ENCODE data around the gene MGAT5.

Gene MGAT5

DNA sequence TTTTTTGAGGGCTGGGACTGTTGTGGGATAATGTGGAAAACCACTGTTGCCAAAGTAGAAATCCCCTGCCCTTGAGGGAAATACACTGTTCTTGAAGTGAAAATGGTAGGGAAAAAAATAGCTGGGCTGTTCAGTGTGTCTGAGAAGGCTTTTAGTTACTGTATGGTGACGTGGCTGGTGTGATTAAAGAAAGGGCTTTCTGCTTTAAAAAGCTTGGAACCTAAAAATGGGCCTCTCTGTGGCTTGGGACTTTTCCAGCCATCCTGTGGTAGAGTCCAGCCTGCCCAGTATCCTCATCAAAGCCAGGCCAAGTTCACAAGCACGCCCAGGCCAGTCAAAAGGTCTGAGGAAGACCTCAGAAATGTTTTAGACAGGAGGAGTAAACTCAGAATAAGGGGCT lies 6.8 kb downstream of the MGAT5 start:
- H3K36me3 ChIP-seq (ENCODE audit: control insufficient read depth in 2 of 2, insufficient read depth in 1 of 2, low read length in 2 of 2) = no peaks in the 10 kb centered on the region
- no peak overlapping the region for H3K27ac ChIP-seq (ENCODE audit: extremely low read depth, low read depth, low read length)
- no peaks in the 10 kb centered on the region for H3K9me3 ChIP-seq (ENCODE audit: control insufficient read depth, insufficient read depth, low read depth, low read length)
- no peak overlapping the region for H3K4me3 ChIP-seq (ENCODE audit: low read depth, low read length)
- ChIA-PET CTCF (interaction anchor here (1.0 to 3.5 kb wide), 3 partner anchors 15 to 190 kb away, joined by 4 to 20 read pairs (median 7); no protein-coding TSS in a partner anchor), POLR2A (no interaction called here)
- TF ChIP-seq ZNF514 (tag by site-specific recombination; IDR thresholded peaks at IDR 0.05) = no peak
- TF ChIP-seq MZF1 (tag by site-specific recombination; IDR thresholded peaks at IDR 0.05; ENCODE audit: borderline replicate concordance) = no peak
- TF ChIP-seq ZBTB8A (tag by site-specific recombination; IDR thresholded peaks at IDR 0.05) = no peak
- TF ChIP-seq, protein P1, sequence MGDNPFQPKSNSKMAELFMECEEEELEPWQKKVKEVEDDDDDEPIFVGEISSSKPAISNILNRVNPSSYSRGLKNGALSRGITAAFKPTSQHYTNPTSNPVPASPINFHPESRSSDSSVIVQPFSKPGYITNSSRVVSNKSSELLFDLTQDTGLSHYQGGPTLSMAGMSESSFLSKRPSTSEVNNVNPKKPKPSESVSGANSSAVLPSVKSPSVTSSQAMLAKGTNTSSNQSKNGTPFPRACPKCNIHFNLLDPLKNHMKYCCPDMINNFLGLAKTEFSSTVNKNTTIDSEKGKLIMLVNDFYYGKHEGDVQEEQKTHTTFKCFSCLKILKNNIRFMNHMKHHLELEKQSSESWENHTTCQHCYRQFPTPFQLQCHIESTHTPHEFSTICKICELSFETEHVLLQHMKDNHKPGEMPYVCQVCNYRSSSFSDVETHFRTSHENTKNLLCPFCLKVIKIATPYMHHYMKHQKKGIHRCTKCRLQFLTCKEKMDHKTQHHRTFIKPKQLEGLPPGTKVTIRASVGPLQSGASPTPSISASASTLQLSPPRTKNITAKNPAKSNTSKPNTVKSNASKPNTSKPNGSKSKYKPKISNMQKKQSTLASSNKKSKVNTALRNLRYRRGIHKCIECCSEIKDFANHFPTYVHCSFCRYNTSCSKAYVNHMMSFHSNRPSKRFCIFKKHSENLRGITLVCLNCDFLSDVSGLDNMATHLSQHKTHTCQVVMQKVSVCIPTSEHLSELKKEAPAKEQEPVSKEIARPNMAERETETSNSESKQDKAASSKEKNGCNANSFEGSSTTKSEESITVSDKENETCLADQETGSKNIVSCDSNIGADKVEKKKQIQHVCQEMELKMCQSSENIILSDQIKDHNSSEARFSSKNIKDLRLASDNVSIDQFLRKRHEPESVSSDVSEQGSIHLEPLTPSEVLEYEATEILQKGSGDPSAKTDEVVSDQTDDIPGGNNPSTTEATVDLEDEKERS (tag by site-specific recombination; IDR thresholded peaks at IDR 0.05) = no peak
- TF ChIP-seq ZNF37A (tag by site-specific recombination; IDR thresholded peaks at IDR 0.05) = no peak
- TF ChIP-seq REPIN1 (tag by site-specific recombination; IDR thresholded peaks at IDR 0.05; ENCODE audit: low read depth) = no peak
- no peak for TF ChIP-seq ZSCAN30 (tag by site-specific recombination; IDR thresholded peaks at IDR 0.05)
- no peak for TF ChIP-seq ZNF610 (tag by site-specific recombination; IDR thresholded peaks at IDR 0.05; ENCODE audit: borderline replicate concordance)
- no peak for TF ChIP-seq ZNF707 (tag by site-specific recombination; IDR thresholded peaks at IDR 0.05)
- TF ChIP-seq, protein P2, sequence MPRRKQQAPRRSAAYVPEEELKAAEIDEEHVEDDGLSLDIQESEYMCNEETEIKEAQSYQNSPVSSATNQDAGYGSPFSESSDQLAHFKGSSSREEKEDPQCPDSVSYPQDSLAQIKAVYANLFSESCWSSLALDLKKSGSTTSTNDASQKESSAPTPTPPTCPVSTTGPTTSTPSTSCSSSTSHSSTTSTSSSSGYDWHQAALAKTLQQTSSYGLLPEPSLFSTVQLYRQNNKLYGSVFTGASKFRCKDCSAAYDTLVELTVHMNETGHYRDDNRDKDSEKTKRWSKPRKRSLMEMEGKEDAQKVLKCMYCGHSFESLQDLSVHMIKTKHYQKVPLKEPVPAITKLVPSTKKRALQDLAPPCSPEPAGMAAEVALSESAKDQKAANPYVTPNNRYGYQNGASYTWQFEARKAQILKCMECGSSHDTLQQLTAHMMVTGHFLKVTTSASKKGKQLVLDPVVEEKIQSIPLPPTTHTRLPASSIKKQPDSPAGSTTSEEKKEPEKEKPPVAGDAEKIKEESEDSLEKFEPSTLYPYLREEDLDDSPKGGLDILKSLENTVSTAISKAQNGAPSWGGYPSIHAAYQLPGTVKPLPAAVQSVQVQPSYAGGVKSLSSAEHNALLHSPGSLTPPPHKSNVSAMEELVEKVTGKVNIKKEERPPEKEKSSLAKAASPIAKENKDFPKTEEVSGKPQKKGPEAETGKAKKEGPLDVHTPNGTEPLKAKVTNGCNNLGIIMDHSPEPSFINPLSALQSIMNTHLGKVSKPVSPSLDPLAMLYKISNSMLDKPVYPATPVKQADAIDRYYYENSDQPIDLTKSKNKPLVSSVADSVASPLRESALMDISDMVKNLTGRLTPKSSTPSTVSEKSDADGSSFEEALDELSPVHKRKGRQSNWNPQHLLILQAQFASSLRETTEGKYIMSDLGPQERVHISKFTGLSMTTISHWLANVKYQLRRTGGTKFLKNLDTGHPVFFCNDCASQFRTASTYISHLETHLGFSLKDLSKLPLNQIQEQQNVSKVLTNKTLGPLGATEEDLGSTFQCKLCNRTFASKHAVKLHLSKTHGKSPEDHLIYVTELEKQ (tag by site-specific recombination; IDR thresholded peaks at IDR 0.05; ENCODE audit: borderline replicate concordance) = no peak
- H3K4me1 ChIP-seq (ENCODE audit: control insufficient read depth, insufficient read depth, low read length) = no peaks in the 10 kb centered on the region

DNA sequence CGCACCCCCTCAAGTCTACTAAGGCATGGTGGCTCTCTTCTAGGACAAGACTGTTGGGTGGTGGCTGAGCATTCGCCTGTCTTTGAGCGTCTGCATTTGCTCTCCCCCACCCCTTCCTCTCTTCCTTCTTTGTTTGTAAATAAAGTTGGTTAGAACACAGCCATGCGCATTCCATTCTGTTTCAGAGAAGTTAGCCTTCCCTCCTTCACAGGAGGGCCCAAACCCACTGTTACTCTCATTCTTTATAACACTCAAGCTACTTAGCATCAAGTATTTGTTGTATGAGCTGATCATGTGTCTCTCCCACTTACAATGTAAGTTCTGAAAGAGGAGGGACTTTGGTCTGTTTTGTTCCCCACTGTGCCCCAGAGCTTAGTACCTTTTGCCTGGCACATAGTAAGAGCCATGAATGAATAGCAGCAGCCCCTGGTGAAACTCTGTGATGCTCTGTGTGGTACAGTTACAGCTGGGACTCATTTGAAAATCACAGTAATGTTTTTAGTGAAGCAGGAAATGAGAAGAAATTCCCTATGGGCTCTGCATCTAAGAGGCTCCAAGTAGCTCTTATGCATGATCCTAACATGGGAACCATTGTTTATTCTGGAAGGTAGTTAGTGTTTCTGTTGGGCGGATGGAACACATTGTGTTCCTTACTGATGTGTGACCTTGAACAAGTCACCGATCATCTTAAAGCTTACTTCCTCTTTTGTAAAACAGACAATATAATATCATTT lies 7.7 kb downstream of the MGAT5 start:
- H3K4me3 ChIP-seq (ENCODE audit: low read depth, low read length) = no peak overlapping the region
- TF ChIP-seq ZNF24 (tag by site-specific recombination; IDR thresholded peaks at IDR 0.05) = no peak
- no peaks in the 10 kb centered on the region for H3K9me3 ChIP-seq (ENCODE audit: control insufficient read depth, insufficient read depth, low read depth, low read length)
- CTCF ChIA-PET = interaction anchor here (1.0 to 3.5 kb wide), 3 partner anchors 16 to 189 kb away, joined by 4 to 20 read pairs (median 4); no protein-coding TSS in a partner anchor
- no peaks in the 10 kb centered on the region for H3K4me1 ChIP-seq (ENCODE audit: control insufficient read depth, insufficient read depth, low read length)
- POLR2A ChIA-PET = no interaction called here
- no peaks in the 10 kb centered on the region for H3K36me3 ChIP-seq (ENCODE audit: control insufficient read depth in 2 of 2, insufficient read depth in 1 of 2, low read length in 2 of 2)
- H3K27ac ChIP-seq (ENCODE audit: extremely low read depth, low read depth, low read length) = no peak overlapping the region

DNA sequence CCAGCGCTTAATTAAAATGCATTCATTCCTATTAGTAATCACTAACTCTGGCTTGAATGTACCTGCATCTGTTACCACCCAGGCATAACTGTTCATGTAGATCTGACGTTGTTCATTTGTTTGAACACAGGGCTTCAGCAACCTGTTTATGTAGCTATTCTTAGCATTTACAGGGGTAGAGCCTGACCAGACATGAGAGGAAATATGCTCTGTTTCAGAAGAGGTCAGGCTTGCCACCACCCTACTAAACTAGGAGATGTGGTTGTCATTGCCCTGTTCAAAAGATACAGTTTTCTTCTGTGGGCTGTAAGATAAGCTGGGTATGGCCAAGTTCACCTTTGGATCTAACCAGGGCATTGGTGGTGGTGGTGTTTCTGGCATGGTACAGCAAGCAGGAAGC lies 8.8 kb downstream of the MGAT5 start:
- Histone ChIP-seq H3K27ac (ENCODE audit: extremely low read depth, low read depth, low read length) (no peak overlapping the region), H3K4me3 (ENCODE audit: low read depth, low read length) (no peak overlapping the region), H3K9me3 (ENCODE audit: control insufficient read depth, insufficient read depth, low read depth, low read length) (no peaks in the 10 kb centered on the region), H3K36me3 (ENCODE audit: control insufficient read depth in 2 of 2, insufficient read depth in 1 of 2, low read length in 2 of 2) (no peaks in the 10 kb centered on the region), H3K4me1 (ENCODE audit: control insufficient read depth, insufficient read depth, low read length) (no peaks in the 10 kb centered on the region)
- ChIA-PET CTCF (interaction anchor here (0.5 to 3.5 kb wide), 3 partner anchors 17 to 188 kb away, joined by 3 to 20 read pairs (median 4); no protein-coding TSS in a partner anchor), POLR2A (no interaction called here)
- TF ChIP-seq ZNF624 (tag by site-specific recombination; IDR thresholded peaks at IDR 0.05) (no peak), ZNF701 (tag by site-specific recombination; IDR thresholded peaks at IDR 0.05) (no peak), ZNF558 (tag by site-specific recombination; IDR thresholded peaks at IDR 0.05) (no peak), ZBTB7A (tag by site-specific recombination; IDR thresholded peaks at IDR 0.05; ENCODE audit: low read depth) (no peak), ZNF324 (tag by site-specific recombination; IDR thresholded peaks at IDR 0.05) (no peak), ZNF311 (tag by site-specific recombination; IDR thresholded peaks at IDR 0.05; ENCODE audit: borderline replicate concordance) (no peak), SETDB1 (IDR thresholded peaks at IDR 0.05; ENCODE audit: insufficient read length, low read length) (no peak), ZNF416 (tag by site-specific recombination; IDR thresholded peaks at IDR 0.05) (no peak), BCL11B (tag by site-specific recombination; IDR thresholded peaks at IDR 0.05; ENCODE audit: low read depth) (no peak)
- TF ChIP-seq, protein P3, sequence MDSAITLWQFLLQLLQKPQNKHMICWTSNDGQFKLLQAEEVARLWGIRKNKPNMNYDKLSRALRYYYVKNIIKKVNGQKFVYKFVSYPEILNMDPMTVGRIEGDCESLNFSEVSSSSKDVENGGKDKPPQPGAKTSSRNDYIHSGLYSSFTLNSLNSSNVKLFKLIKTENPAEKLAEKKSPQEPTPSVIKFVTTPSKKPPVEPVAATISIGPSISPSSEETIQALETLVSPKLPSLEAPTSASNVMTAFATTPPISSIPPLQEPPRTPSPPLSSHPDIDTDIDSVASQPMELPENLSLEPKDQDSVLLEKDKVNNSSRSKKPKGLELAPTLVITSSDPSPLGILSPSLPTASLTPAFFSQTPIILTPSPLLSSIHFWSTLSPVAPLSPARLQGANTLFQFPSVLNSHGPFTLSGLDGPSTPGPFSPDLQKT (IDR thresholded peaks at IDR 0.05; ENCODE audit: borderline replicate concordance, low read depth, low read length) = no peak
- TF ChIP-seq, protein P4, sequence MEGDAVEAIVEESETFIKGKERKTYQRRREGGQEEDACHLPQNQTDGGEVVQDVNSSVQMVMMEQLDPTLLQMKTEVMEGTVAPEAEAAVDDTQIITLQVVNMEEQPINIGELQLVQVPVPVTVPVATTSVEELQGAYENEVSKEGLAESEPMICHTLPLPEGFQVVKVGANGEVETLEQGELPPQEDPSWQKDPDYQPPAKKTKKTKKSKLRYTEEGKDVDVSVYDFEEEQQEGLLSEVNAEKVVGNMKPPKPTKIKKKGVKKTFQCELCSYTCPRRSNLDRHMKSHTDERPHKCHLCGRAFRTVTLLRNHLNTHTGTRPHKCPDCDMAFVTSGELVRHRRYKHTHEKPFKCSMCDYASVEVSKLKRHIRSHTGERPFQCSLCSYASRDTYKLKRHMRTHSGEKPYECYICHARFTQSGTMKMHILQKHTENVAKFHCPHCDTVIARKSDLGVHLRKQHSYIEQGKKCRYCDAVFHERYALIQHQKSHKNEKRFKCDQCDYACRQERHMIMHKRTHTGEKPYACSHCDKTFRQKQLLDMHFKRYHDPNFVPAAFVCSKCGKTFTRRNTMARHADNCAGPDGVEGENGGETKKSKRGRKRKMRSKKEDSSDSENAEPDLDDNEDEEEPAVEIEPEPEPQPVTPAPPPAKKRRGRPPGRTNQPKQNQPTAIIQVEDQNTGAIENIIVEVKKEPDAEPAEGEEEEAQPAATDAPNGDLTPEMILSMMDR (tag by site-specific recombination; IDR thresholded peaks at IDR 0.05) = no peak
